ENCODE data around the gene MAP3K21. TPM values are rescaled to one million over a fixed set of nuclear protein-coding genes. Genes with fewer than 3 reads are reported as not detected.

MAP3K21 gene
- total RNA-seq, 4 donors from 2014 or later: 0.26 to 5.6 (median 2.0) TPM

- no peak for DNase-seq
- no peaks in the 10 kb centered on the region for H3K4me1 ChIP-seq
- H3K27me3 ChIP-seq: no peaks in the 10 kb centered on the region
- H3K4me3 ChIP-seq: no peak overlapping the region
- no peaks in the 10 kb centered on the region for H3K36me3 ChIP-seq
- intact Hi-C loops (cut with DNase I; ENCODE audit: low total_unique reads): no loop called here
- no peak overlapping the region for H3K27ac ChIP-seq
- H3K9me3 ChIP-seq: no peaks in the 10 kb centered on the region
- no peak for TF ChIP-seq POLR2A (IDR thresholded peaks at IDR 0.05)
- TF ChIP-seq CTCF (IDR thresholded peaks at IDR 0.05): no peak
These were observed 97.3 kb downstream of the MAP3K21 start for GRCh38 chr1:233424779-233425178.

GRCh38 chr1:233427907-233428306 is 100.4 kb downstream of the MAP3K21 start:
- intact Hi-C loops (cut with DNase I; ENCODE audit: low total_unique reads): no loop called here
- Histone ChIP-seq H3K4me3 (no peak overlapping the region), H3K9me3 (no peaks in the 10 kb centered on the region), H3K27me3 (no peaks in the 10 kb centered on the region), H3K27ac (no peak overlapping the region), H3K4me1 (no peaks in the 10 kb centered on the region), H3K36me3 (no peaks in the 10 kb centered on the region)
- TF ChIP-seq CTCF (IDR thresholded peaks at IDR 0.05): no peak
- no peak for TF ChIP-seq POLR2A (IDR thresholded peaks at IDR 0.05)
- no peak for DNase-seq

GRCh38 chr1:233431753-233432403 is 104.4 kb downstream of the MAP3K21 start:
- H3K36me3 ChIP-seq: no peaks in the 10 kb centered on the region
- intact Hi-C loops (cut with DNase I; ENCODE audit: low total_unique reads): no loop called here
- H3K4me1 ChIP-seq: no peaks in the 10 kb centered on the region
- H3K27me3 ChIP-seq: no peaks in the 10 kb centered on the region
- DNase-seq: no peak
- no peak for TF ChIP-seq CTCF (IDR thresholded peaks at IDR 0.05)
- TF ChIP-seq POLR2A (IDR thresholded peaks at IDR 0.05): no peak
- H3K9me3 ChIP-seq: no peaks in the 10 kb centered on the region
- no peak overlapping the region for H3K27ac ChIP-seq
- no peak overlapping the region for H3K4me3 ChIP-seq

GRCh38 chr1:233432916-233433315 is 105.4 kb downstream of the MAP3K21 start:
- H3K4me3 ChIP-seq: no peak overlapping the region
- no peaks in the 10 kb centered on the region for H3K4me1 ChIP-seq
- no peaks in the 10 kb centered on the region for H3K27me3 ChIP-seq
- no peaks in the 10 kb centered on the region for H3K36me3 ChIP-seq
- no peaks in the 10 kb centered on the region for H3K9me3 ChIP-seq
- no peak overlapping the region for H3K27ac ChIP-seq
- TF ChIP-seq POLR2A (IDR thresholded peaks at IDR 0.05) (no peak), CTCF (IDR thresholded peaks at IDR 0.05) (no peak)
- DNase-seq: no peak
- intact Hi-C loops (cut with DNase I; ENCODE audit: low total_unique reads): no loop called here

GRCh38 chr1:233433436-233434210 is 106.1 kb downstream of the MAP3K21 start:
- intact Hi-C loops (cut with DNase I; ENCODE audit: low total_unique reads): no loop called here
- no peaks in the 10 kb centered on the region for H3K9me3 ChIP-seq

More at GRCh38 chr1:233433436-233434210, 106.1 kb downstream of the MAP3K21 start:
- no peak for TF ChIP-seq CTCF (IDR thresholded peaks at IDR 0.05)
- TF ChIP-seq POLR2A (IDR thresholded peaks at IDR 0.05): no peak
- H3K27ac ChIP-seq: no peak overlapping the region
- DNase-seq: no peak
- no peaks in the 10 kb centered on the region for H3K36me3 ChIP-seq
- no peak overlapping the region for H3K4me3 ChIP-seq
- no peaks in the 10 kb centered on the region for H3K4me1 ChIP-seq
- no peaks in the 10 kb centered on the region for H3K27me3 ChIP-seq

All from uterus (tissue), 4 donors.